ENCODE results near the gene CEP57.

- TF ChIP-seq CTCF (IDR thresholded peaks at IDR 0.05) (peak in 3 of 4 experiments; percentile 38 to 53 (median 52)), POLR2AphosphoS5 (IDR thresholded peaks at IDR 0.05) (no peak), POLR2A (IDR thresholded peaks at IDR 0.05) (no peak)
Observed at GRCh38 chr11:95849087-95849825, 59.0 kb downstream of the CEP57 start.
